ENCODE data around the gene CHAC1. TPM values are rescaled to one million over a fixed set of nuclear protein-coding genes. Genes with fewer than 3 reads are reported as not detected.

Gene CHAC1
- 5.3 and 8.6 TPM in 2 replicates for total RNA-seq (2021)
- Bru-seq, nascent RNA, result percentile 74 among the genes with signal in this experiment
- percentile 65 among the genes with signal in this experiment for BruChase-seq, experiment 1, labeled RNA remaining after a 2-hour chase
- BruChase-seq, experiment 2, labeled RNA remaining after a 6-hour chase, result percentile 45 among the genes with signal in this experiment
- long read RNA-seq, transcript CHAC1-202 (3 exons, 1,849 nt), result major isoform, 8 of 11 reads
- long read RNA-seq, partial matches to known transcripts, result 0 of 11 reads
- long read RNA-seq, other reads (novel, unspliced or antisense), result 3 of 11 reads

GRCh38 chr15:40952901-40953712 is at the start of gene CHAC1:
Gene CHAC1 (plus strand): TSS chr15:40953471. CDS start chr15:40953584, 113 bp downstream.
- no peaks in the 10 kb centered on the region for H3K9me3 ChIP-seq (ENCODE audit: insufficient read depth, low read depth)
- H3K27me3 ChIP-seq (ENCODE audit: insufficient read depth, low read depth), result no peaks in the 10 kb centered on the region
- peak within 1 kb of the TSS; percentile 75 for H2AFZ ChIP-seq
- H3K79me2 ChIP-seq (ENCODE audit: low read depth), result 0 out of 2 replicates have a peak, but pooled peaks cover 4% of the 10 kb centered on the region
- peaks cover 8% of the 10 kb centered on the region for H3F3A ChIP-seq (ENCODE audit: insufficient read depth, low read depth)
- H3K4me3 ChIP-seq, result peak within 1 kb of the TSS; percentile 83
- DNase-seq, result peak; percentile 86 to 94
- ChIA-PET POLR2A (ENCODE audit: unreplicated experiment) (interaction anchor here (0.6 kb wide), 3 partner anchors 32 to 1323 kb away, joined by 3 to 12 read pairs (median 4); no protein-coding TSS in a partner anchor), CTCF (interaction anchor here (0.5 to 1.4 kb wide), 2 partner anchors 12 to 265 kb away, joined by 5 to 14 read pairs; no protein-coding TSS in a partner anchor)
- H3K27ac ChIP-seq, result peak within 1 kb of the TSS; percentile 98
- TF ChIP-seq CTCF (conservative IDR thresholded peaks at IDR 0.05) (no peak), EZH2 (IDR thresholded peaks at IDR 0.05; ENCODE audit: low read depth) (no peak)
- no peaks in the 10 kb centered on the region for H3K9me2 ChIP-seq (ENCODE audit: insufficient read depth)
- intact Hi-C loops (cut with micrococcal nuclease; ENCODE audit: unreplicated experiment), result loop anchor here (2.0 kb wide), 1 partner anchor 20 kb away; no protein-coding TSS in a partner anchor
- peak within 1 kb of the TSS; percentile 93 for H3K4me2 ChIP-seq
- no TSS peak for BruUV-seq (replicated peaks)
- 0 out of 2 replicates have a peak, but pooled peaks cover 9% of the 10 kb centered on the region for H3K36me3 ChIP-seq (ENCODE audit: low read depth)
- peaks cover 13% of the 10 kb centered on the region for H3K4me1 ChIP-seq (replicated peaks; ENCODE audit: insufficient read depth)
- H4K20me1 ChIP-seq (ENCODE audit: insufficient read depth), result peaks cover 28% of the 10 kb centered on the region

GRCh38 chr15:40904552-40905201 is 48.6 kb upstream of the CHAC1 start:
- Histone ChIP-seq H3K4me3 (no peak overlapping the region), H3K79me2 (ENCODE audit: low read depth) (no peaks in the 10 kb centered on the region), H3K36me3 (ENCODE audit: low read depth) (no peaks in the 10 kb centered on the region), H3K27me3 (ENCODE audit: insufficient read depth, low read depth) (no peaks in the 10 kb centered on the region), H3K4me2 (no peak overlapping the region), H3K4me1 (replicated peaks; ENCODE audit: insufficient read depth) (peaks cover 18% of the 10 kb centered on the region), H3F3A (ENCODE audit: insufficient read depth, low read depth) (peaks cover 29% of the 10 kb centered on the region; the same call in 1 of the 2 replicates), H3K27ac (no peak overlapping the region), H4K20me1 (ENCODE audit: insufficient read depth) (no peaks in the 10 kb centered on the region; the same call in 1 of the 2 replicates), H3K9me3 (ENCODE audit: insufficient read depth, low read depth) (no peaks in the 10 kb centered on the region), H2AFZ (no peak overlapping the region), H3K9me2 (ENCODE audit: insufficient read depth) (no peaks in the 10 kb centered on the region)
- intact Hi-C loops (cut with micrococcal nuclease; ENCODE audit: unreplicated experiment), result loop anchor here (1.0 to 10.0 kb wide), 6 partner anchors 34 to 1230 kb away; partner anchors contain the start of genes NUSAP1 and OIP5
- POLR2A ChIA-PET (ENCODE audit: unreplicated experiment), result interaction anchor here (0.6 to 0.7 kb wide), 2 partner anchors 114 to 340 kb away, joined by 4 to 7 read pairs; partner anchors contain the start of gene CCDC32
- CTCF ChIA-PET, result interaction anchor here (0.5 to 0.6 kb wide), 2 partner anchors 111 to 1005 kb away, joined by 3 to 4 read pairs; no protein-coding TSS in a partner anchor
- no TSS peak for BruUV-seq (replicated peaks)
- TF ChIP-seq CTCF (conservative IDR thresholded peaks at IDR 0.05), result no peak
- TF ChIP-seq EZH2 (IDR thresholded peaks at IDR 0.05; ENCODE audit: low read depth), result no peak
- DNase-seq, result no peak

Data from PC-9 (cell line).